Measurements from ENCODE around the gene MPC1L.

Gene MPC1L

DNA sequence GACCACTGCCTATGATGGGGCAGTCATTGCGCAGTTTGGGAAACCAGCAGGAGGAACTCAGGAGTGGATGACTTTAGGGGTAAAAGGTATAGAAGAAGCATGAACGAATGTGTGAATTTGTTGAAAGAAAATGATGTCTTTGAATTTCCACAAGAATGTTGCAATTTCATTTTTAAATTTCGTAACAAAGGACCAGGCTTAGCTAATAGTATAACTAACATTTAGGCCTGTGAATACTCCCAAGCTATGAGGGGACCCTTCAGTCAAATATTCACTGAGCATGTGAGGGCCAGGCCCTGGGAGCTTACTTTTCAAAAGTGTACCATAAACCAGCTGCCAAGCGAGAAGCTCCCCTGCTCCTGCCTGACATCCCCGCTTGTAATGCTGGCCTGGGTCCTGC is 5.3 kb downstream of the MPC1L start:
- DNase-seq (ENCODE audit: low read depth in 2 of 2), result no peak

DNA sequence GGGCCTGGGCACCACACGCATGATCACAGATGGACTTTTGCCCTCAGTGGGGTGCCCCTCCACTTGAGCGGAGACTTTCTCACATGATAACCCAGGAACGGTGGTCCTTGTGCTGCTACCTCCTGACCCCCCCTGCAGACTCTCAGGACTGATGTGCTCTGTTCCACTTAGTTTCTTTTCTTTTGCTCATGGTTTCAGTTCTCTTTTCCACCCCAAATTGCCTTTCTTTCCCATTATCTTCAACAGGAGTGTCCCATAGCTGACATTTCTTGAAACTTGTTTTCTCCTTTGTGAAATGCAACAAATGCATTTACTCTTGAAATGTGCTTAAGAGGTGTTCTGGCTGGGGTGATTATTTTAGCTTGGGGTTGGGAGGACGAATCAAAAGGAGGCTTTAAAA is 9.0 kb downstream of the MPC1L start:
- DNase-seq (ENCODE audit: low read depth in 2 of 2), result no peak

GRCh38 chrX:40637687-40638086 is 14.5 kb downstream of the MPC1L start:
- no peak for DNase-seq (ENCODE audit: low read depth in 2 of 2)

DNA sequence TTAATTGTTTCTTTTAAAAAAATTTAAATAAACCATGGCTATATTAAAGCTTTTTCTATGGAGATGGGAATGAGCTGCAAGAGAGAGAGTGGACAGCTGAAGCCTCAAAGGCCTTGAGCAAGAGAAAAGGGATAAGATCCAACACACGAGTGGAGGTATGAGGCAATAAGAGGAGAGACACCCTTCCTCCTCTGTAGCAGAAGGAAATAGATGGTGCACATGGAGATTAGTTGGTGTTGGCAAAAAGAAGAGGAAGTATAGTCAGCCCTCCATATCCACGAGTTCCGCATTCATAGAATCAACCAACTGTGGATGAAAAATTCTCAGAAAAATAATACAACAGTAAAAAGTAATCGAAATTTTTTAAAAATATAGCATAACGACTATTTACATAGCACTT is 20.9 kb downstream of the MPC1L start:
- DNase-seq (ENCODE audit: low read depth in 2 of 2), result no peak

GRCh38 chrX:40644821-40645358 is 21.7 kb downstream of the MPC1L start:
- peak in 1 of 2 donors; percentile 9 for DNase-seq (ENCODE audit: low read depth in 2 of 2)

DNA sequence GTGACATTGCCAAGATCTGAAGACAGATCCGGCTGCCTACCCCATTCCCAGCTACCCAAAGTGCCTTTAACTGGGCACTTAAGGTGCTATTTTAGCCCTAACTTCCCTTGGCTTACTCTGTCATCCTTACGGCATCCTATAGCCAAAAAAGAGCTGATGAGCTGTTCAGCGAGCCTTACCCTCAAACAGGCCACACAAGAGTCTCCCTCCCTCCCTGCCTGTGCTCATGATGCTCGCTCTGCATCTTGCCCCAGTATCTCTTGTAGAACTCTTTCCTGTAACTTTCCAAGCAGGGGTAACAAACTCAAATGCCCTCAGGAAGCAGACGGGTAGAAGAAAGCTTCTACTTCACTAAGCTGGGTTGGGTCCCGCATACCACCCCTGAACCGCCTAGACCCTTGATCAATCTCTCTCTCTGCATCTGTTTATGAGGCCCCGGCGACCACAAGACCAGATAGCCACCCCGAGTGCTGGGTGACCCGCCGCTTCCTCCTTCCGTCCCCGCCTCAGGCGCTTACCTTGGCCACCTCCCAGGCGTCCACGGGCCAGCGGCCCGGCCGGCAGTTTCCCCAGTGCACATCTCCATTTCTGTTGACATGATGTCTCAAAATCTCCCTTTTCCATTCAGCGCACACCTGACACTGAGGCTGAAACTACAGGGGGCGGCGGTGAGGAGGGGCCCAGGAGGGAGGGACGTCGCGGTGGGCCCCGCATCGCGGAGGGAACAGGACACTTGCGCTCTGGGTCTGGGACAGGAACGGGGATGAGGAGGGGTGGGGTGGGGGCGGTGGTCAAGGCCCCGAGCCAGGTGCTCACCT is 23.5 kb downstream of the MPC1L start:
- DNase-seq (ENCODE audit: low read depth in 2 of 2), result peak in 1 of 2 donors; percentile 1

DNA sequence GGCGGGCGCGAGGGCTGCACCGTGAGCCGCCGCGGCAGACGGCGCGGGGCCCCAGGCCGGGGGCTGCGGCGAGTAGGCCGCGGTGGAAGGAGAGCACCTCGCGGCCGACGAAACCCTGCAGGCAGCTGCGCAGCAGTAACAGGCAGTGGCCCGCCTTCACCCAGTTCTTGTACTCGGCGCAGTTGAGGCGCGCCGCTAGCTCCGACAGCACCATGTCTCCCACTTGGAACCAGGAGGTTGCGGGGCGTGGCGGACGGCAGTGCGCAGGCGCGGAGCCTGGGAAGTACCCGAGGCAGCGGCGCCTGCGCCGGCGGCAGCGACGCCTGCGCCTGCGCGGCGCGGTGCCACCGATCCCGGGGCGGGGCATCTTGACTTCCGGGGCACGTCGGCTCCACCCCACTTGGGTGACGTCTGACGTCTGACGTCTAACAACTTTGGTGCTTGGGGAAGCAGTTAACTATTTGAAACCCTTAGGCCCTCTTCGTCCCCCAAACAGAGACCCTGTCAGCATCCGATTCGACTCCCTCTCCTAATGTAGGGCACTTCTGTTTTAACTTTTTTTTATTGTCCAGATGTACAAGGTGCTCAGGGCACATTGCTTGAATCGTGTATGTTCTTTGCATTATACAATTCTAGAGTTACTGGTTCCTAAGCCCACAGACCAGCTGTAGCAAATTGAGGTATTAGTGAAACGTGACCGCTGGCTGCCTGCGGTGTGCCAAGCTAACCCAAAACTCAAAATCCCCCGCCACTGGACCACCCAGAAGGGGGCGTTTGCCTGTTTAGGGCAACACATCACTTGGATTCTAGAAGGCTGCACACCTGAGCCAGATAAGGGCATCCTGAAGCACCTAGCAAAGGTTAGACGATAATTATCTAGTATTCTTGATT is 24.3 kb downstream of the MPC1L start, which contains the start of gene CXorf38:
Gene CXorf38 (minus strand): TSS at position 255 of the 891 bp plus-strand sequence. CDS start 41 bp downstream, at position 214.
- peak; percentile 82 to 84 for DNase-seq (ENCODE audit: low read depth in 2 of 2)

DNA sequence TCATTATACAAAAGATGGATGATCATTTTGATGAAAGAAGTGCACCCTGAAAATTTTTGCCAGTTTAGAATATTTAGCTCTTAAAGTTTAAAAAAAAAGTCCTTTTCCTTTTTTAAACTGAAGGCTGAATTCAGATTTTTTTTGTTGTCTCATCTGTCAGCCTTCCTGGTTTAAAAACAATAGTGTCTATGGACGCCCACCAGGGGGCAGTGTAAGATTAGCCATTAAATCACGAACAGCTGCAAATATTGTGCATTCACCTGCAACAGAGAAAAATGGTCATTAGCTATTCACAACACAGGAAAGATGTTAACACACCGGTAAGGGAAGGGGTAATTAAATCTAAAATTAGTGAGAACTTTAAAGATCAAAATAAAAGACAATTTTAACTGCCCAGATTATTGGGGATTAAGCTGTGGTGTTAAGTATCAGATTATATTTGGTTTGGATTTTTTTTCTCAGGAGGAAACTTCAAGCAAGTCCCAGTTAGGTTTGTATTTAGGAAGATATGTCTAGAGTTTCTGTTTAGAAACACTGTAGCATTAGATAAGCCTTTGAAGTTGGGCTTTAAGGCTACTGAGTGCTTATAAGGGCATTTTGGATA is 28.5 kb downstream of the MPC1L start:
- peak in 1 of 2 donors; percentile 47 for DNase-seq (ENCODE audit: low read depth in 2 of 2)

GRCh38 chrX:40652664-40653063 is 29.4 kb downstream of the MPC1L start:
- DNase-seq (ENCODE audit: low read depth in 2 of 2), result no peak

GRCh38 chrX:40653535-40653934 is 30.3 kb downstream of the MPC1L start:
- DNase-seq (ENCODE audit: low read depth in 2 of 2), result no peak

DNA sequence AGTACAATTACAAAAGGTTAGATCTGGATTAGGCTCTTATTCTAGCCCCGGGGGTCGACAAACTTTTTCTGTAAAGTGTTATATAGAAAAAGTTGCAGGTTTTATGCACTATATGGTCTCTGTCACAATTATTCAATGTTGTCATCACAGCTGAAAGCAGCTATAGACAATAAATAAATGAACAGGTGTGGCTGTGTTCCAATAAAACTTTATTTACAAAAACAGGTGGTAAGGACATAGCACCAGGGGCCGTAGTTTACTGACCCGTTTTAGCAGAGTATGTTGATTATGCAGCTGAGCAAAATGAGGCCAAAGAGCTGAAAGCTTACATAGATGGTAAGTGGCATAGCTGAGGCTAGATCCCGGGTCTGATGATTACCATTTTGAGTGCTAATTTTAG is 37.2 kb downstream of the MPC1L start:
- no peak for DNase-seq (ENCODE audit: low read depth in 2 of 2)

- DNase-seq (ENCODE audit: low read depth in 2 of 2), result no peak
These were observed 38.3 kb downstream of the MPC1L start for GRCh38 chrX:40661489-40661888.

DNA sequence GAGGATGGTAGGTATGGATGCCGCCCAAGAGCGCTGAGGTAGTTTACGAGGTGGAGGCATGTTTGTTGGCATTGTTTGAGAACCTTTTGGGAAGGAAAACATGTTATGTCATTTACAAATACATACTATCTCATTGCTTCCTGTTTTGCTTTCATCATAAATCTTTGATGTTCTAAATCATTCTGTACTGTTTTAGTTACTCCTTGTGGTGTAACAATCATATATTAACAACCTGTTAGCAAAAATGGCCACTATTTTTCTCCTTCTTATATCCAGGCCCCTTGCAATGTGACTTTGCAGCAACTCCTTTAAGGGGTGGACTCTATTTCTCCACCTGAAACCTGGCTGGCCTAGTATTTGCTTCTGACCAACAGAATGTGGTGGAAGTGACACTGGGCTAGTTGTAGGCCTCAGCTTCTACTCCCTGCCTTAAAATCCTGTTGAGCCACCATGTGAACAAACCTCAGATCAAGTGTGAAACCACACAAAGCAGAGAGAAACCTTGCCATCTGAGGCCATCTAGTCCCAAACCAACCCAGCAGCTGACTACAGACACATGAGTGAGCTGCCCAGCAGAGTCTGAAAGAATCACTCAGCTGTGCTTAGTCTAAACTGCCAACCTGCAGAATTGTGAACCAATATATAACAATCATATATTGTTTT is 40.0 kb downstream of the MPC1L start:
- DNase-seq (ENCODE audit: low read depth in 2 of 2), result no peak

DNA sequence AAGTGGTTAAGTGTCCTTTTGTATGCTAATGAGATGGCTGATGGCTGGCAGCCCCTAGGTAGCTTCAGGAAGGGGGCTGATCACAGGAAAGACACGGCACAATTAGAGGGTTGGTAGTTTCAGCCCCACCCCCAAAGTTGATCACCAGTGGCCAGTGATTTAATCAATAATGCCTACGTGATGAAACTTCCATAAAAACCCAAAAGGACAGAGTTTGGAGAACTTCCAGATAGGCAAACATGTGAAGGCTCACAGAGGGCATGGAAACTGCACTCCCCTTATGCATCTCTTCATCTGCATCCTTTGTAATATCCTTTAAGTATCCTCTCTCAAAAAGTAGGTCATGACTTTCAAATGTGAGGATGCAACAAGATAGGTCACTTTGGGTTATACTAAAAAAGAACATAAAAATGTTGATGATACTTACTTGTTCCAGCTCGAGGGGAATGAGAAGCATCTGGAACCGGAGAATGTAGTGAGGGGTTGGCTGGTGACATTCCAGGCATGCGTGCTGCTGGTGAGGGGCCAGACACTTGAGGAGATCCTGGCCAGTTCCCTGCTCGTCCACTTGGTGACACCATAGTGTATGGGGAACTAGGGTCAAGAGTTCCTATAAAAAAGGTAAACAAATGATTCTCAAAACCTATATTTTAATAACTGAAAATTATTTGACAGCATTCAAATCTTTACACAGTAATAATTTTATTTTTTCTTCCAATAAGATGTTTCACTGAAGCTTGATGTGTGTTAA is 40.8 kb downstream of the MPC1L start:
- no peak for DNase-seq (ENCODE audit: low read depth in 2 of 2)

DNA sequence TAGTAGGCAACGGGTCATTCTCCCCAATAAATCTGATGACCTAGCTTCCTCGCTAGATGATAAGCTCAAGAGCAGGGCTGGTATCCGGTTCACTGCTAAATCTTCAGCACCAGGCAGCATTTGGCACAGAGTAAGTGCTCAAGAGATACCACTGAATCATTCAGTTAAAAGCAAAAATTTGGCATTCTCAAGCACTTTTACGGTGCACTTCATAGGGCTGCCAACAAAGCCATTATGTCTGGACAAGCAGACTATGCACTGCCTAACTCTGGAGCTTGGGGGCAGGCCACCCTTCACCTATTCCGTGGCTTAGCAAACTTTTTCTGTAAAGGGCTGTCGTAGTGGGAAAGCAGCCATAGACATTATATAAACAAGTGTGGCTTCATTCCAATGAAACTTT is 47.9 kb downstream of the MPC1L start:
- DNase-seq (ENCODE audit: low read depth in 2 of 2), result no peak
